ENCODE data around the gene NGF. TPM values are rescaled to one million over a fixed set of nuclear protein-coding genes. Genes with fewer than 3 reads are reported as not detected.

The NGF gene
- total RNA-seq, 1 experiment from 2014 or later: not detected

- DNase-seq (ENCODE audit: low read depth): no peak
These were observed 99.0 kb downstream of the NGF start for GRCh38 chr1:115239148-115239422.

- no peak for DNase-seq (ENCODE audit: low read depth)
These were observed 99.5 kb downstream of the NGF start for GRCh38 chr1:115238336-115239147.

DNA sequence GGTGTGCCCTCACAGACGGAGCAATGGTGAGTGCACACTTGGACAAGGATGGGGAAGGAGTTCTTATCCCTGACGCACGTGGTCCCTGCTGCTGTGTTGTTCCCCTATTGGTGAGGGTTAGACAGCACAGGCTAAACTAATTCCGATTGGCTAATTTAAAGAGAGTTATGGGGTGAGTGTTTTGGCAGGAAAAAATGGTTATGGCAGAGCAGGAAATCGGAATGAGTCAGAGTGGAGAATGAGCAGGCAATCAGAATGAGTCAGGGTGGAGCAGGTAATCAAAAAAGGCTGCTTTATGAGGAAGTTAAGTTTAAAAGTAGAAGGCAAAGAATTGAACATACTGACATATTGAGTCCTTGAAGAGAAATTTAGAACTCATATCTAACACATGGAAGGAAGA, 100.5 kb downstream of the NGF start:
- DNase-seq (ENCODE audit: low read depth): no peak

DNA sequence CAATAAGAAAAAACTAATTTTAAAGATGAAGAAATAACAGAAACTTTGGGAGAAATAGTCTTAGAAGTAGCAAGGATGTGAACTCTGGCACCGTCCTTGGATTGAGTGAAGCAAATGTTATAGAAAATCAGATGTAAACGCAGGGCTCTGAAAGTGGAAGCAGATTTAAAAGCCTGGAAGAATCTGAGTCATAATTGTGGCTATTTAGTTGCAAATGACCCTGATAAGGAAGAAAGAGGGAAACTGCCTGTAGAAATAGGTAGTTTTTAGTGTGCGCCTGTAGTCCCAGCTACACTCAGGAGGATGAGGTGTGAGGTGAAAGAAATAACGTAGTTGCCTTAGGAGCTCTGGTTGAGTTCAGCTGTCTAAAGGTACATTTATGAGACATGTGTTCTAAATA, 101.0 kb downstream of the NGF start:
- no peak for DNase-seq (ENCODE audit: low read depth)

Other genes starting within 250 kb of the NGF start
- gene TSPAN2, start 248.7 kb downstream of the NGF start, total RNA-seq (2014; rRNA removed): 0.11 and 0.90 TPM in 2 replicates

Data from LHCN-M2 (cell line).